HepG2 (cell line): Measurements from ENCODE around the gene PAPOLA. TPM values are rescaled to one million over a fixed set of nuclear protein-coding genes. Genes with fewer than 3 reads are reported as not detected.

Experiments
- BCL6 ChIP-seq: IDR thresholded peaks from 2 replicates; pipeline ENCODE4 v1.6.1; 2016; ENCODE audit warnings: missing genetic modification reagents, missing compliant biosample characterization
- CHCHD3 ChIP-seq: sonication (generic); formaldehyde crosslinking; IDR thresholded peaks from 2 replicates; pipeline ENCODE4 v1.8.0; 2022; ENCODE audit warnings: mild to moderate bottlenecking, missing genetic modification reagents, moderate library complexity
- HIVEP1 ChIP-seq: sonication (generic); formaldehyde crosslinking; IDR thresholded peaks from 2 replicates; pipeline ENCODE4 v1.4.0; 2020; ENCODE audit warnings: mild to moderate bottlenecking, missing genetic modification reagents
- HNF4A ChIP-seq: sonication (generic); formaldehyde crosslinking; IDR thresholded peaks from 2 replicates; pipeline ENCODE4 v1.4.0; 2020; ENCODE audit warnings: missing genetic modification reagents
- IKZF5 ChIP-seq: IDR thresholded peaks from 2 replicates; pipeline ENCODE4 v1.6.1; 2018; ENCODE audit warnings: missing genetic modification reagents, mild to moderate bottlenecking, missing compliant biosample characterization
- JUND ChIP-seq: sonication (generic); formaldehyde crosslinking; IDR thresholded peaks from 2 replicates; pipeline ENCODE4 v1.8.0; 2022; ENCODE audit warnings: mild to moderate bottlenecking, missing genetic modification reagents
- KDM4B ChIP-seq: sonication (generic); formaldehyde crosslinking; IDR thresholded peaks from 2 replicates; pipeline ENCODE4 v1.4.0; 2020; ENCODE audit warnings: missing genetic modification reagents
- MEIS2 ChIP-seq: sonication (generic); formaldehyde crosslinking; IDR thresholded peaks from 2 replicates; pipeline ENCODE4 v1.9.0; 2021; ENCODE audit warnings: mild to moderate bottlenecking, missing genetic modification reagents
- NCOA2 ChIP-seq: sonication (generic); formaldehyde crosslinking; IDR thresholded peaks from 2 replicates; pipeline ENCODE4 v1.8.0; 2022; ENCODE audit warnings: inconsistent platforms
- NRL ChIP-seq: sonication (generic); formaldehyde crosslinking; IDR thresholded peaks from 2 replicates; pipeline ENCODE4 v1.5.0; 2020; ENCODE audit warnings: missing genetic modification reagents, mild to moderate bottlenecking, moderate library complexity, borderline replicate concordance
- PRDM10 ChIP-seq: sonication (generic); formaldehyde crosslinking; IDR thresholded peaks from 2 replicates; pipeline ENCODE4 v1.4.0; 2020; ENCODE audit warnings: low read depth, missing genetic modification reagents
- PRPF4 ChIP-seq: fragments of 200-400 bp; formaldehyde crosslinking; IDR thresholded peaks from 2 replicates; pipeline ENCODE4 v1.6.1; 2016; ENCODE audit warnings: low read length, low read depth; ENCODE audit not compliant: poor library complexity, severe bottlenecking
- RAD21 ChIP-seq: fragments of 450-650 bp; formaldehyde crosslinking; IDR thresholded peaks from 2 replicates; pipeline ENCODE4 v1.5.0; 2020; ENCODE audit warnings: mild to moderate bottlenecking
- RBAK ChIP-seq: sonication (generic); formaldehyde crosslinking; IDR thresholded peaks from 2 replicates; pipeline ENCODE4 v1.5.1; 2020; ENCODE audit warnings: mild to moderate bottlenecking, missing genetic modification reagents
- RFX1 ChIP-seq: fragments of 450-650 bp; IDR thresholded peaks from 2 replicates; pipeline ENCODE4 v1.6.1; 2017
- STAT5B ChIP-seq: sonication (generic); formaldehyde crosslinking; IDR thresholded peaks from 2 replicates; pipeline ENCODE4 v1.4.0; 2020; ENCODE audit warnings: missing genetic modification reagents
- XBP1 ChIP-seq: sonication (generic); formaldehyde crosslinking; IDR thresholded peaks from 2 replicates; pipeline ENCODE4 v1.5.0; 2020; ENCODE audit warnings: missing genetic modification reagents
- ZNF329 ChIP-seq: sonication (generic); formaldehyde crosslinking; IDR thresholded peaks from 2 replicates; pipeline ENCODE4 v1.9.0; 2021; ENCODE audit warnings: low read depth, mild to moderate bottlenecking, missing genetic modification reagents
- ZNF460 ChIP-seq: sonication (generic); formaldehyde crosslinking; IDR thresholded peaks from 2 replicates; pipeline ENCODE4 v1.5.1; 2020; ENCODE audit warnings: missing genetic modification reagents, mild to moderate bottlenecking, borderline replicate concordance
- ZNF546 ChIP-seq: sonication (generic); formaldehyde crosslinking; conservative IDR thresholded peaks from 2 replicates; pipeline ENCODE4 v1.8.1; 2023; ENCODE audit warnings: mild to moderate bottlenecking, missing genetic modification reagents
- ZNF644 ChIP-seq: IDR thresholded peaks from 2 replicates; pipeline ENCODE4 v1.6.1; 2016; ENCODE audit warnings: low read depth
- ZNF703 ChIP-seq: sonication (generic); formaldehyde crosslinking; IDR thresholded peaks from 2 replicates; pipeline ENCODE4 v1.5.1; 2020; ENCODE audit warnings: missing genetic modification reagents, mild to moderate bottlenecking, moderate library complexity, borderline replicate concordance
- ZNF841 ChIP-seq: sonication (generic); formaldehyde crosslinking; IDR thresholded peaks from 2 replicates; pipeline ENCODE4 v1.8.1; 2023; ENCODE audit warnings: missing genetic modification reagents, borderline replicate concordance
- polyA plus RNA-seq, 8 experiments: library from polyadenylated mRNA; depleted of rRNA in 3 of 8; stranded (reverse) in 7 of 8; unstranded in 1 of 8; fragments of >200 nt; fragmentation: Illumina TruSeq in 4 of 8; extraction: Trizol in 4 of 8; gene quantifications; 2 replicates each; pipeline versions ENCODE4 v1.2.1 to v1.2.3, GENCODE V29; 2011 to 2016; ENCODE audit warnings: low read depth in 4 of 8, missing spikeins in 1 of 8, mixed read lengths in 1 of 8; ENCODE audit not compliant: insufficient read depth in 1 of 8
- total RNA-seq, 5 experiments: library from RNA; depleted of rRNA; stranded (reverse); fragments of >200 nt; fragmentation: Illumina TruSeq; extraction: Trizol; gene quantifications; 2 replicates each; pipeline ENCODE4 v1.2.3, GENCODE V29; 2016; ENCODE audit warnings: low read depth in 1 of 5
- TF ChIP-seq, protein P1 (sequence below): sonication (generic); formaldehyde crosslinking; IDR thresholded peaks from 2 replicates; pipeline ENCODE4 v1.5.1; 2020; ENCODE audit warnings: mild to moderate bottlenecking, missing genetic modification reagents, moderate library complexity
- TF ChIP-seq, protein P2 (sequence below): sonication (generic); formaldehyde crosslinking; IDR thresholded peaks from 2 replicates; pipeline ENCODE4 v1.5.0; 2020; ENCODE audit warnings: missing genetic modification reagents, mild to moderate bottlenecking, borderline replicate concordance

The PAPOLA gene
- total and polyA plus RNA-seq, 2 of the 13 experiments (the other 11 are each of a cell fraction or from before 2014, with no cell fraction given): 103 to 151 TPM

DNA sequence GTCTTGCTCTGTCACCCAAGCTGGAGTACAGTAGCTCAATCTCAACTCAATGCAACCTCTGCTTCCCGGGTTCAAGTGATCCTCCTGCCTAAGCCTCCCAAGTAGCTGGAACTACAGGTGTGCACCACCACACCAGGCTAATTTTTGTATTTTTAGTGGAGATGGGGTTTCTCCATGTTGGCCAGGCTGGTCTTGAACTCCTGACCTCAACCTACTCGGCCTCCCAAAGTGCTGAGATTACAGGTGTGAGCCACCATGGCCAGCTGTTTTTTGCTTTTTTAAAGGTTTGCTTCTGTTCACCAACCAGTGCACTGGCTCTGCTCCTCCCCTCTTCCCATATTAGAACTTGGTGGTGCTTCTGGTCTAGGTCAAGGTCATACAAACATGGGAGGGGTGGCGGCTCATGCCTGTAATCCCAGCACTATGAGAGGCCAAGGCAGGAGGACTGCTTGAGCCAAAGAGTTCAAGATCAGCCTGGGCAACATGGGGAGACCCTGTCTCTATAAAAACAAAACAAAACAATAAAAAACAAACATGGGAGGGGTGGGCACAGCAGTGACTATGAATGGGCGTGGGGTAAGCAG lies 20.4 kb upstream of the PAPOLA start (continued):
- TF ChIP-seq IKZF5 (CRISPR knock-in tag): no peak
- TF ChIP-seq, protein P1, sequence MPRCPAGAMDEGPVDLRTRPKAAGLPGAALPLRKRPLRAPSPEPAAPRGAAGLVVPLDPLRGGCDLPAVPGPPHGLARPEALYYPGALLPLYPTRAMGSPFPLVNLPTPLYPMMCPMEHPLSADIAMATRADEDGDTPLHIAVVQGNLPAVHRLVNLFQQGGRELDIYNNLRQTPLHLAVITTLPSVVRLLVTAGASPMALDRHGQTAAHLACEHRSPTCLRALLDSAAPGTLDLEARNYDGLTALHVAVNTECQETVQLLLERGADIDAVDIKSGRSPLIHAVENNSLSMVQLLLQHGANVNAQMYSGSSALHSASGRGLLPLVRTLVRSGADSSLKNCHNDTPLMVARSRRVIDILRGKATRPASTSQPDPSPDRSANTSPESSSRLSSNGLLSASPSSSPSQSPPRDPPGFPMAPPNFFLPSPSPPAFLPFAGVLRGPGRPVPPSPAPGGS (CRISPR knock-in tag): no peak
- TF ChIP-seq BCL6: 0 out of 2 replicates have a peak, but pooled peaks have one; percentile 27
- peak; percentile 93 for TF ChIP-seq ZNF460 (CRISPR knock-in tag)
- no peak for TF ChIP-seq ZNF841
- no peak for TF ChIP-seq RBAK (CRISPR knock-in tag)
- TF ChIP-seq STAT5B (CRISPR knock-in tag): no peak
- no peak for TF ChIP-seq RFX1
- TF ChIP-seq XBP1 (CRISPR knock-in tag): no peak
- 0 out of 2 replicates have a peak, but pooled peaks have one; percentile 14 for TF ChIP-seq ZNF644 (CRISPR knock-in tag)
- no peak for TF ChIP-seq NRL (CRISPR knock-in tag)
- TF ChIP-seq PRPF4: no peak
- TF ChIP-seq JUND (CRISPR knock-in tag): no peak
- TF ChIP-seq, protein P2, sequence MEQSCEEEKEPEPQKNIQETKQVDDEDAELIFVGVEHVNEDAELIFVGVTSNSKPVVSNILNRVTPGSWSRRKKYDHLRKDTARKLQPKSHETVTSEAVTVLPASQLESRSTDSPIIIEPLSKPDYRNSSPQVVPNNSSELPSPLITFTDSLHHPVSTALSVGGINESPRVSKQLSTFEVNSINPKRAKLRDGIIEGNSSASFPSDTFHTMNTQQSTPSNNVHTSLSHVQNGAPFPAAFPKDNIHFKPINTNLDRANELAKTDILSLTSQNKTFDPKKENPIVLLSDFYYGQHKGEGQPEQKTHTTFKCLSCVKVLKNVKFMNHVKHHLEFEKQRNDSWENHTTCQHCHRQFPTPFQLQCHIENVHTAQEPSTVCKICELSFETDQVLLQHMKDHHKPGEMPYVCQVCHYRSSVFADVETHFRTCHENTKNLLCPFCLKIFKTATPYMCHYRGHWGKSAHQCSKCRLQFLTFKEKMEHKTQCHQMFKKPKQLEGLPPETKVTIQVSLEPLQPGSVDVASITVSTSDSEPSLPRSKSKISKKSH (CRISPR knock-in tag): no peak
- no peak for TF ChIP-seq ZNF703
- TF ChIP-seq CHCHD3: no peak
- no peak for TF ChIP-seq NCOA2
- no peak for TF ChIP-seq ZNF329 (CRISPR knock-in tag)
- TF ChIP-seq KDM4B (CRISPR knock-in tag): no peak
- no peak for TF ChIP-seq HIVEP1 (CRISPR knock-in tag)
- TF ChIP-seq PRDM10: no peak
- no peak for TF ChIP-seq ZNF546 (CRISPR knock-in tag)
- peak; percentile 40; the same call in 1 of the 2 replicates for TF ChIP-seq HNF4A
- no peak for TF ChIP-seq RAD21
- no peak for TF ChIP-seq MEIS2 (CRISPR knock-in tag)
